GM21515 (cell line): Measurements from ENCODE around the gene RPS15.

Experiments used
- ATAC-seq: cut with Tn5 transposase; IDR thresholded peaks from one replicate; pipeline ENCODE4 v1.9.1; 2021; ENCODE audit not compliant: unreplicated experiment

Gene RPS15

GRCh38 chr19:1481893-1482360, 43.7 kb downstream of the RPS15 start:
- ATAC-seq: no peak

GRCh38 chr19:1482361-1483130, 44.4 kb downstream of the RPS15 start:
- no peak for ATAC-seq

GRCh38 chr19:1483131-1483978, 45.2 kb downstream of the RPS15 start:
- ATAC-seq: no peak

GRCh38 chr19:1483979-1484428, 45.8 kb downstream of the RPS15 start:
- ATAC-seq: no peak

- no peak for ATAC-seq
These were observed 48.8 kb downstream of the RPS15 start for GRCh38 chr19:1486720-1487575.

- no peak for ATAC-seq
These were observed 49.5 kb downstream of the RPS15 start for GRCh38 chr19:1487576-1488281.

- no peak for ATAC-seq
These were observed 50.0 kb downstream of the RPS15 start for GRCh38 chr19:1488282-1488601.

GRCh38 chr19:1489463-1490310, 51.5 kb downstream of the RPS15 start:
- ATAC-seq: no peak
